Chondrocyte (in vitro differentiated cells): ENCODE data around the gene ZNF26. TPM values are rescaled to one million over a fixed set of nuclear protein-coding genes. Genes with fewer than 3 reads are reported as not detected.
"Not testable (repeated sequence)": the region's sequence is repeated elsewhere in the genome, so short reads cannot be mapped to it uniquely, and the experiment has no call there.

Source experiments
- DNase-seq: peaks from one replicate; pipeline ENCODE4 v3.0.0; 2021; ENCODE audit warnings: mixed read lengths, low spot score
- H3K27ac Mint-ChIP-seq: one replicate; pipeline ENCODE4 v1.8.0; 2021; ENCODE audit warnings: mild to moderate bottlenecking, moderate library complexity, mixed read lengths; ENCODE audit not compliant: unreplicated experiment
- H3K27me3 Mint-ChIP-seq: 2 replicates; pipeline ENCODE4 v1.8.0; 2021; ENCODE audit warnings: low read depth, mixed read lengths
- H3K36me3 Mint-ChIP-seq: 2 replicates; pipeline ENCODE4 v1.8.0; 2021; ENCODE audit warnings: low read depth, mixed read lengths
- H3K4me1 Mint-ChIP-seq: 2 replicates; pipeline ENCODE4 v1.8.0; 2021; ENCODE audit warnings: low read depth, mild to moderate bottlenecking, mixed read lengths
- H3K4me3 Mint-ChIP-seq: one replicate; pipeline ENCODE4 v1.8.0; 2021; ENCODE audit warnings: mild to moderate bottlenecking, moderate library complexity, mixed read lengths; ENCODE audit not compliant: unreplicated experiment
- H3K9me3 Mint-ChIP-seq: 2 replicates; pipeline ENCODE4 v1.8.0; 2021; ENCODE audit warnings: low read depth, mixed read lengths
- CTCF ChIP-seq: fragments of 200-600 bp; sonication (generic); IDR thresholded peaks from 2 replicates; pipeline ENCODE4 v1.5.0; 2021; ENCODE audit warnings: antibody characterized with exemption, mild to moderate bottlenecking, moderate library complexity
- total RNA-seq: library from RNA; stranded (reverse); gene quantifications from 3 replicates; pipeline ENCODE4 v1.2.1, GENCODE V29; 2021

The ZNF26 gene
- total RNA-seq, 1 donor from 2014 or later = 8.0 TPM

- no peak for DNase-seq
- no peak for TF ChIP-seq CTCF
- Mint-ChIP-seq H3K9me3 (peaks cover 24% of the 10 kb centered on the region), H3K36me3 (peaks cover 28% of the 10 kb centered on the region), H3K4me1 (peaks cover 23% of the 10 kb centered on the region), H3K4me3 (no peak overlapping the region), H3K27me3 (no peaks in the 10 kb centered on the region), H3K27ac (peak overlapping the region; percentile 60)
These were observed 32.4 kb upstream of the ZNF26 start for GRCh38 chr12:132953771-132954170.

GRCh38 chr12:132954471-132955048, 31.6 kb upstream of the ZNF26 start:
- H3K4me1 Mint-ChIP-seq = peaks cover 23% of the 10 kb centered on the region
- no peak for DNase-seq
- H3K9me3 Mint-ChIP-seq = peaks cover 21% of the 10 kb centered on the region
- TF ChIP-seq CTCF = no peak
- peak overlapping the region; percentile 92 for H3K4me3 Mint-ChIP-seq
- H3K27ac Mint-ChIP-seq = peak overlapping the region; percentile 87
- no peaks in the 10 kb centered on the region for H3K27me3 Mint-ChIP-seq
- peaks cover 20% of the 10 kb centered on the region for H3K36me3 Mint-ChIP-seq

- H3K4me3 Mint-ChIP-seq = peak overlapping the region; percentile 92
- peaks cover 20% of the 10 kb centered on the region for H3K9me3 Mint-ChIP-seq
- no peaks in the 10 kb centered on the region for H3K27me3 Mint-ChIP-seq
- DNase-seq = no peak
- no peak for TF ChIP-seq CTCF
- peaks cover 23% of the 10 kb centered on the region for H3K4me1 Mint-ChIP-seq
- H3K27ac Mint-ChIP-seq = peak overlapping the region; percentile 87
- H3K36me3 Mint-ChIP-seq = peaks cover 19% of the 10 kb centered on the region
These were observed 30.8 kb upstream of the ZNF26 start for GRCh38 chr12:132955094-132956010.

GRCh38 chr12:132956011-132956788, 30.0 kb upstream of the ZNF26 start, which contains the start of gene ZNF605:
Gene ZNF605 (minus strand): TSS chr12:132956306. CDS start chr12:132945635, 10,671 bp downstream.
- Mint-ChIP-seq H3K4me3 (peak within 1 kb of the TSS; percentile 92), H3K27ac (peak within 1 kb of the TSS; percentile 96), H3K27me3 (no peaks in the 10 kb centered on the region), H3K4me1 (peaks cover 23% of the 10 kb centered on the region), H3K9me3 (peaks cover 20% of the 10 kb centered on the region), H3K36me3 (peaks cover 19% of the 10 kb centered on the region)
- DNase-seq = no peak
- peak; percentile 21 for TF ChIP-seq CTCF

- H3K36me3 Mint-ChIP-seq, H3K9me3 Mint-ChIP-seq, H3K27ac Mint-ChIP-seq, H3K4me3 Mint-ChIP-seq, DNase-seq, H3K27me3 Mint-ChIP-seq, H3K4me1 Mint-ChIP-seq: not testable (repeated sequence)
These were observed 24.4 kb upstream of the ZNF26 start for GRCh38 chr12:132961790-132962189.
